GM19043 (cell line): Measurements from ENCODE around the gene TAF11L6.
"Not testable (repeated sequence)": the region's sequence is repeated elsewhere in the genome, so short reads cannot be mapped to it uniquely, and the experiment has no call there.

ENCODE experiments used
- ATAC-seq: cut with Tn5 transposase; IDR thresholded peaks from one replicate; pipeline ENCODE4 v1.9.1; 2021; ENCODE audit warnings: low read depth; ENCODE audit not compliant: unreplicated experiment

TAF11L6 gene

DNA sequence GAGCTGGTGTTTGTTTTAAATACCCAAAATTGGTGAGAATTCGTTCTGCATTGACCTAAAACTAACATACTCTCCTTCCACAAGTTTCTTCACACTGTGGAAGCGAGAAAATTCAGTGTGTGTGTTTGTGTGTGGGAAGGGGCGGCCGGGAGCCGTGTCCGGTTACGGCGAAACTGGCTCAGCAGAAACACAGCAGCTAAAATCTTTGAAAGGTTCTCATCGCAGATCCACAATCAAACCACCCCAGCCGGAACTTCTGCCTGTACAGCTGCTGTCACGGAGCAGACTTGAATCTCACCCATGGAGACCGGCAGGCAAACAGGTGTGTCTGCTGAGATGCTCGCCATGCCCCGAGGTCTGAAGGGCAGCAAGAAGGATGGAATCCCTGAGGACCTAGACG is at the start of gene TAF11L6:
TAF11L6 (plus strand) TSS at position 301 of the 400 bp plus-strand sequence.
- not testable (repeated sequence) for ATAC-seq

DNA sequence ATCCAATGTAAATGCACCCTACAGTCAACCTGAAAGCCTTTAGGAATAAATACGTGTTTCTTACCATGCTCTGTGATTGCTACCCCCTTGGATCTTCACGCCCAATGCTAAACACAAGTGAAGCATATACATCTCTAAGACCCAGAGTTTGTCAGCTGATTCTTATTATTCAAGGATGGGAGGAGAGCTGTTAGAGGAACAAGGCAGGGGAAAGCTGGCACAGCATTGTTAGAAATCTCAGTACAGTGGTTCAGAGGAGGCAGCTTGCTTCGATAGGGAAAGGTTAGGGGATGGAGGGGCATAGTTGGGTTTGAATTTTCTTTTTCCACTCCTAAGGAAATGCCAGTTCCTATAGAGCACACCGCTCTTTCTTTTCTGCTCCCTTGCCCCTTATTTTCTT is 47.1 kb upstream of the TAF11L6 start:
- ATAC-seq = no peak

DNA sequence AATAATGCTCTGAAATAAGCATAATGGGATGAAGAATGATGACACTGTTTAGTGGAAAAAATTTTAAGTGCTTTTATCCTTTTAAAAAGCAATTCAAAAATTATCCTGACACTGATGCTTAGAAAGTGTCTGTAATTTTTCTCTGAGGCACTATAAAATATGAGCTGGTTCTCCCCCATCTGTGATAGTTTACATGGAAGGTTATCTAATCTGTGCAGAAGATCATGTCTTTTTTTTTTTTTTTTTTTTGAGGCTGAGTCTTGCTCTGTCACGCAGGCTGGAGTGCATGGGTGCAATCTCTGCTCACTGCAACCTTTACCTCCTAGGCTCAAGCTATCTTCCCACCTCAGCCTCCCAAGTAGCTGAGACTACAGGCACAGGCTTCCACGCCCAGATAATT is 45.7 kb upstream of the TAF11L6 start:
- no peak for ATAC-seq

DNA sequence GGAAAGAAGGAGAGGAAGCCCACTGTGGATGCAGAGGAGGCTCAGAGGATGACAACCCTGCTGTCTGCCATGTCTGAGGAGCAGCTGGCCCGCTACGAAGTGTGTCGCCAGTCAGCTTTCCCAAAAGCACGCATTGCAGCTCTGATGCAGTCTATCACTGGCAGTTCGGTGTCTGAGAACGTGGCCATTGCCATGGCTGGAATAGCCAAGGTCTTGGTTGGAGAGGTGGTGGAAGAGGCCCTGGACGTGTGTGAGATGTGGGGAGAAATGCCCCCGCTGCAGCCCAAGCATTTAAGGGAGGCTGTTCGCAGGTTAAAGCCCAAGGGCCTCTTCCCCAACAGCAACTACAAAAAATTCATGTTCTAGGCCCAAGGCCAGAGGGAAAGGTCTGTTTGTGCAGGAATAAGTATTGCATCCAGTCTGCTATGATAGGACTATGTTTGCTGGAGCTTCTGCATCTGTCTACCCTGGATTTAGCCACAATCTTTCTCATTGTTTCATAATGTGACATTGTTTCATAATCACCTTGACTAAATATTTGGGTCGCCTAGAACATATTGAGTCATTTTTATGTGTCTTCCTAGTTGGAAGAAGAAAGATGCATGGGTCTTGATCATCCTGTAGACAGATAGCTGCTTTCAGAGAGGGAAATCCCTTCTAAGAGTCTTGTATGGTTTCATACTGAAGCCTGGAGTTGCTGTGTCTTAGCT is 41.9 kb upstream of the TAF11L6 start:
- ATAC-seq = not testable (repeated sequence)

DNA sequence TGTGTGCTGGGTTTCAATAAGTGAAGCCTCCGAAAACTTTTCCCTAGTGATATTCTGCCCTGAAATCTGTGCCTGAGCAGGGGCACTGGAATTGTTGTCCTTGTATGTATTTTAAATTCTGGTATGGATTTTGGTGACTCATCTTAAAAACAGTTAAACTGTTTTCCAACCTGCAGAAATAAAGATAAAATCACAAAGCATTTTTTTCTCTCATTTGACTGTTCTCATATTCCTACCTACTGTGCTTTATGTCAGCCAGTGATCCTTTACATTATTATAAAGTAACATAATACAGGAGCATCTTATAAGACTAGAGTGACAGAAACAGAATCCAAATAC is 41.3 kb upstream of the TAF11L6 start:
- no peak for ATAC-seq

DNA sequence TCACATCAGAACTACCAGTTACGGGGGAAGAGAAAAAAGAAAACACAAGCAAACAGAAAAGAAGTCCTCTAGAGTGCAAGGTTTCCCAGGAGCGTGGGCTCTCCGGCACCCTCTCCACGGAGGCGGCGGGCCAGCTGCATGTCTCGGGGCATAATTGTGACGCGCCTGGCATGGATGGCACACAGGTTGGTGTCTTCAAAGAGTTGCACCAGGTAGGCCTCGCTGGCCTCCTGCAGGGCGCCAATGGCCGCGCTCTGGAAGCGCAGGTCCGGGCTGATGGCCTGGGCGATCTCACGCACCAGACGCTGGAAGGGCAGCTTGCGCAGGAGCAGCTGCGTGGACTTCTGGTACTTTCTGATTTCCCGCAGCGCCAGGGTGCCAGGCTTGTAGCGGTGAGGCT is 37.2 kb upstream of the TAF11L6 start:
- ATAC-seq = not testable (repeated sequence)

DNA sequence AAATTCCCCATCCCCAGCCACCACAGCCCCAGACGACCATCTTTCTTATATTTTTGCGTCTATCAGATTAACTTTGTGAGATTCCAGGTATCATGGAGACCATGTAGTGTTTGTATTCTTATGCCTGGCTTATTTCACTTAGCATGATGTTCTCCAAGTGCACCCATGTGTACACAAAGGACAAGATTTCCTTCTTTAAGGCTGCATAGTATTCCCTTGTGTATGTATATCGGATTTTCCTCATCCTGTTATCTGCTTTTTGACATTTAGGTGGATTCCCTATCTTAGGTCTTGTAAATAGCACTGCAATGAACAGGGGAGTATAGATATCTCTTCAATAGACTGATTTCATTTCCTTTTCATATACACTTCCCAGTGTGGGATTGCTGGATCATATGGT is 35.7 kb upstream of the TAF11L6 start:
- no peak for ATAC-seq

DNA sequence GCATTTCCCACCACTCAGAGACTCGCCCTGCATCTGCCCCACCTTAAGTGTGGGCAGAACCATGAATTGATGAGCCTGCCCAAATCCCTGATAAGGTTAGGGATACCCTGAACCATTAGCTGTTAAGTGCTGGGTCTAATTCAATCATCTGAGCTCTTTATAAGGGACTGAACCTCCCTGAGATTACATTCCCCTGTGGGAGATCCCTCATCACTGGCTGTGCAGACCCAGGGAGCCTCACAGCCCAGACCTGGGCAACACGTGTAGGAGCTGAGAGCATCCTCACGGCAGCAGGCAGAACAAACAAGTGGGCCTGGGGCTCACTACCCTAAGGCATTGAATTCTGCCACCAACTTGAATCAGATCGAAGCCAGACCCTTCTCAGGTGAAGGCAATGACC is 31.0 kb upstream of the TAF11L6 start:
- ATAC-seq = no peak

DNA sequence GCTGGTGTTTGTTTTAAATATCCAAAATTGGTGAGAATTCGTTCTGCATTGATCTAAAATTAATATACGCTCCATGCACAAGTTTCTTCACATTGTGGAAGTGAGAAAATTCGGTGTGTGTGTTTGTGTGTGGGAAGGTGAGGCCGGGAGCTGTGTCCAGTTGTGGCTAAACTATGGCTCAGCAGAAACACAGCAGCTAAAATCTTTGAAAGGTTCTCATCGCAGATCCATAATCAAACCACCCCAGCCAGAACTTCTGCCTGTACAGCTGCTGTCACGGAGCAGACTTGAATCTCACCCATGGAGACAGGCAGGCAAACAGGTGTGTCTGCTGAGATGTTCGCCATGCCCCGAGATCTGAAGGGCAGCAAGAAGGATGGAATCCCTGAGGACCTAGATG is 30.5 kb upstream of the TAF11L6 start, which contains the start of gene TAF11L2:
TAF11L2 (plus strand) TSS at position 301 of the 400 bp plus-strand sequence.
- not testable (repeated sequence) for ATAC-seq

DNA sequence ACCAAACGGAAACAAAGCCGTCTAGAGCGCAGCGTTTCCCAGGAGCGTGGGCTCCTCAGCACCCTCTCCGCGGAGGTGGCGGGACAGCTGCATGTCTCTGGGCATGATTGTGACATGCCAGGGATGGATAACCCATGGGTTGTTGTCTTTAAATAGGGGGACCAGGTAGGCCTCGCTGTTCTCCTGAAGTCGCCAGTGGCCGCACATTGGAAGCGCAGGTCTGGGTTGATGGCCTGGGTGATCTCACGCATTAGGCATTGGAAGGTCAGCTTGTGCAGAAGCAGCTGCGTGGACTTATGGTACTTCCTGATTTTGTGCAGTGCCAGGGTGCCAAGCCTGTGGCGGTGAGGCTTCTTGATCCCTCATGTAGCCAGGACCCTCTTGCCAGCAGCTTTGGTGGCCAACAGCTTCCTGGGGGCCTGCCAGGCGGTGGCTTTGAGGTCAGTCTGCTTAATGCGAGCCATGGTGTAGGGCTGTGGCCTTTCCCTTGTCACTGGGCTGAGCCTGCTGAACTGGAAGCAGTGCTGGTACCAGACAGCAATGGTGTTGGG is 16.6 kb upstream of the TAF11L6 start:
- no peak for ATAC-seq

DNA sequence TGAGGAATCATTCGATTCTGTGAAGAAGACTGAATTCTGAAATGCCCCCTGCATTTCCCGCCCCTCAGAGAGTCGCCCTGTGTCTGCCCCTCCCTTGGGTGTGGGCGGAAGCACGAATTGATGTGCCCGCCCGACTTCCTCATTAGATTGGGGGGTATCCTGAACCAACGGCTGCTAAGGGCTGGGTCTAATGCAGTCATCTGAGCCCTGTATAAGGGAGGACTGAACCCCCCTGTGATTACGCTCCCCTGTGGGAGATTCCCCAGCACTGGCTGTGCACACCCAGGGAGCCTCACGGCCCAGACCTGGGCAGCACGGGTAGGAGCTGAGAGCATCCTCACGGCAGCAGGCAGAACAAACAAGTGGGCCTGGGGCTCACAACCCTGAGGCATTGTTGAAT is 10.9 kb upstream of the TAF11L6 start:
- ATAC-seq = not testable (repeated sequence)

DNA sequence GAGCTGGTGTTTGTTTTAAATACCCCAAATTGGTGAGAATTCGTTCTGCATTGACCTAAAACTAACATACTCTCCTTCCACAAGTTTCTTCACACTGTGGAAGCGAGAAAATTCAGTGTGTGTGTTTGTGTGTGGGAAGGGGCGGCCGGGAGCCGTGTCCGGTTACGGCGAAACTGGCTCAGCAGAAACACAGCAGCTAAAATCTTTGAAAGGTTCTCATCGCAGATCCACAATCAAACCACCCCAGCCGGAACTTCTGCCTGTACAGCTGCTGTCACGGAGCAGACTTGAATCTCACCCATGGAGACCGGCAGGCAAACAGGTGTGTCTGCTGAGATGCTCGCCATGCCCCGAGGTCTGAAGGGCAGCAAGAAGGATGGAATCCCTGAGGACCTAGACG is 10.4 kb upstream of the TAF11L6 start, which contains the start of gene TAF11L3:
TAF11L3 (plus strand) TSS at position 301 of the 400 bp plus-strand sequence.
- not testable (repeated sequence) for ATAC-seq

DNA sequence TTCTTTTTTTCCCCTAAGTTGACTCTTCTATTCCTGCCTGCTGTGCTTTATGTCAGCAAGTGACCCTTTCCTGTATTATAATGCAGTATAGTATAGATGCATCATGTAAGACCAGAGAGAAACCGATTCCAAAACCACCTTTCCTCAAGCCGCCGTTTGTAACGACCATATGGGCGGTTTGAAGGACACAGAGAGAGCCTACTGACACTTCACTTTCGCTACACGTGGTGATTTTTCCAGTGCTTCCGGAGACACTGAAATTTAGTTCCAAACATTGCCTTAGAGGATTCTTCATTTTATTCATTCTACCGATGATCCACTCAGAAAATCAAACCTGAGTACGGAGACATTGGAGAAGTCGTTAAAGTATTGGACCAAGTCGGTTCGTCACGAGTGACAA is 9.0 kb upstream of the TAF11L6 start:
- ATAC-seq = not testable (repeated sequence)

DNA sequence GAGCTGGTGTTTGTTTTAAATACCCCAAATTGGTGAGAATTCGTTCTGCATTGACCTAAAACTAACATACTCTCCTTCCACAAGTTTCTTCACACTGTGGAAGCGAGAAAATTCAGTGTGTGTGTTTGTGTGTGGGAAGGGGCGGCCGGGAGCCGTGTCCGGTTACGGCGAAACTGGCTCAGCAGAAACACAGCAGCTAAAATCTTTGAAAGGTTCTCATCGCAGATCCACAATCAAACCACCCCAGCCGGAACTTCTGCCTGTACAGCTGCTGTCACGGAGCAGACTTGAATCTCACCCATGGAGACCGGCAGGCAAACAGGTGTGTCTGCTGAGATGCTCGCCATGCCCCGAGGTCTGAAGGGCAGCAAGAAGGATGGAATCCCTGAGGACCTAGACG is 7.0 kb upstream of the TAF11L6 start, which contains the start of gene TAF11L4:
TAF11L4 (plus strand) TSS at position 301 of the 400 bp plus-strand sequence.
- ATAC-seq = not testable (repeated sequence)

DNA sequence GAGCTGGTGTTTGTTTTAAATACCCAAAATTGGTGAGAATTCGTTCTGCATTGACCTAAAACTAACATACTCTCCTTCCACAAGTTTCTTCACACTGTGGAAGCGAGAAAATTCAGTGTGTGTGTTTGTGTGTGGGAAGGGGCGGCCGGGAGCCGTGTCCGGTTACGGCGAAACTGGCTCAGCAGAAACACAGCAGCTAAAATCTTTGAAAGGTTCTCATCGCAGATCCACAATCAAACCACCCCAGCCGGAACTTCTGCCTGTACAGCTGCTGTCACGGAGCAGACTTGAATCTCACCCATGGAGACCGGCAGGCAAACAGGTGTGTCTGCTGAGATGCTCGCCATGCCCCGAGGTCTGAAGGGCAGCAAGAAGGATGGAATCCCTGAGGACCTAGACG is 3.5 kb upstream of the TAF11L6 start, which contains the start of gene TAF11L5:
TAF11L5 (plus strand) TSS at position 301 of the 400 bp plus-strand sequence.
- not testable (repeated sequence) for ATAC-seq

DNA sequence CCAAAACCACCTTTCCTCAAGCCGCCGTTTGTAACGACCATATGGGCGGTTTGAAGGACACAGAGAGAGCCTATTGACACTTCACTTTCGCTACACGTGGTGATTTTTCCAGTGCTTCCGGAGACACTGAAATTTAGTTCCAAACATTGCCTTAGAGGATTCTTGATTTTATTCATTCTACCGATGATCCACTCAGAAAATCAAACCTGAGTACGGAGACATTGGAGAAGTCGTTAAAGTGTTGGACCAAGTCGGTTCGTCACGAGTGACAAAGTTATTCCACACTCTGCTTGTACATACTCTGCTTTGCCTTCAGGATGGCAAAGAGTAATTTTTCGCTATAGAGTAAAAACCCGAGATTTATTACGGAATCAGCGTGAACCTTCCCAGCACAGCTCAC is 2.0 kb upstream of the TAF11L6 start:
- not testable (repeated sequence) for ATAC-seq
